HCT116 (cell line): ENCODE measurements around the gene MYLK4.

ENCODE experiments used
- POLR2A ChIP-seq: IDR thresholded peaks from 2 replicates; pipeline ENCODE4 v1.7.0; 2011; ENCODE audit warnings: borderline replicate concordance; ENCODE audit not compliant: insufficient read depth, insufficient read length; ENCODE audit errors: extremely low read depth
- RAD21 ChIP-seq: IDR thresholded peaks from 2 replicates; pipeline ENCODE4 v1.6.1; 2012; ENCODE audit warnings: low read depth, mild to moderate bottlenecking

DNA sequence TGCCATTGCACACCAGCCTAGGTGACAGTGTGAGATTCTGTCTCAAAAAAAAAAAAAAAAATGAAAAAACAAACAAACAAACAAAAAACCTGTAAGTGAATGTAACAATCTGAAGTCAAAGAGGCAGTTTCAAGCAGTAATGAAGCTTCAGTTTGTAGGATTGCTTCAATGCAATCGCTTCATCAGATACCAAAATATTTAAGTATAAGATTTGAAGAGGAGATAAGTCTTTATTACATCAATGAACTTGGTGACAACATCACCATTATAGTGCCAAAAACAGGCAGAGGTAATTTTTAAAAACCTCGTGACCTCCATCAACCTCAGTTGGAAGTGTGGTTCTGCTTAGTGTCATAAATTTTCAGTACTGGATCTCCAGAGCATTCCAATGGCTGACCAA is 74.7 kb downstream of the MYLK4 start:
- no peak for TF ChIP-seq RAD21
- no peak for TF ChIP-seq POLR2A
